ENCODE measurements around the gene HES4. TPM values are rescaled to one million over a fixed set of nuclear protein-coding genes. Genes with fewer than 3 reads are reported as not detected.

HES4 gene
- total and polyA plus RNA-seq, 2 donors (not counting 3 experiments of a cell fraction or from before 2014, with no cell fraction given), result 30.5 to 37.6 TPM

DNA sequence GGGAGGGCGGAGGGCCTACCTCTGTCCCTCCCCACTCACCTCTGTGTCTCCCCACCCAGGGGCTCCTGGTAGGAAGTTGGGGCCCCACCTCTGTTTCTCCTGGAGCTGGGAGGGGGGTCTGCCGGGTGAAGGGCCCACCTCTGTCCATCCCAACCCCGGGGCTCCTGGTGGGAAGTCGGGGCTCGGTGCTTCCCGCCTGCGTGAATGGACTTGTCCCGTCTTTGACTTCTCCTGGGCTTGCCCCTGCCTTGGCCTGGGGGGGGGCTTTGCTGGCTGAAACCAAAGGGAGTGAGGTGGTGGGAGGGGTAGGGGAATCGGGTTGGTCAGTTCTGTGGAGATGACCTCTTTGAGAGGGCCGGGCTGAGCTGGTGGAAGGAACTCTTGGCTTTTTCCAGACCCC is 25.8 kb upstream of the HES4 start:
- intact Hi-C loops (cut with micrococcal nuclease) (no loop called here), dilution Hi-C loops (cut with MboI; ENCODE audit: extremely low pct_ligation_motif_present, low sequenced_read_pairs) (no loop called here)
- no peak overlapping the region for H3K4me2 ChIP-seq (ENCODE audit: insufficient read depth, low read length)
- no peaks in the 10 kb centered on the region for H4K20me1 ChIP-seq (replicated peaks; ENCODE audit: control insufficient read depth, extremely low read depth, insufficient read depth, low read length)
- H3K27me3 ChIP-seq (ENCODE audit: control insufficient read depth in 2 of 2, insufficient read depth in 2 of 2, low read length in 2 of 2), result no peaks in the 10 kb centered on the region
- no peak overlapping the region for H3K4me3 ChIP-seq (replicated peaks in 1 of 3; ENCODE audit: insufficient read depth in 1 of 3, low read depth in 1 of 3, low read length in 3 of 3)
- FAIRE-seq (no peak), DNase-seq (ENCODE audit: low read depth, low spot score) (no peak)
- ChIA-PET CTCF (interaction anchor here (0.9 to 1.6 kb wide), 3 partner anchors 24 to 41 kb away, joined by 3 to 5 read pairs (median 3); no protein-coding TSS in a partner anchor), POLR2A (no interaction called here)
- no peaks in the 10 kb centered on the region for H3K36me3 ChIP-seq (ENCODE audit: control insufficient read depth in 2 of 2, extremely low read depth in 1 of 2, insufficient read depth in 2 of 2, low read length in 2 of 2)
- no peaks in the 10 kb centered on the region for H3K79me2 ChIP-seq (ENCODE audit: control insufficient read depth, insufficient read depth, low read length)
- no peak overlapping the region for H3K27ac ChIP-seq (ENCODE audit: insufficient read depth, low read depth, low read length)
- no peak overlapping the region for H3K9ac ChIP-seq (replicated peaks; ENCODE audit: extremely low read depth, insufficient read depth, low read length)
- peaks cover 16% of the 10 kb centered on the region for H3K4me1 ChIP-seq (ENCODE audit: control insufficient read depth, extremely low read depth, insufficient read depth, low read length)
- TF ChIP-seq GATA2 (IDR thresholded peaks at IDR 0.05; ENCODE audit: insufficient read depth, insufficient read length, low read depth, low read length) (no peak), POLR2AphosphoS5 (IDR thresholded peaks at IDR 0.05; ENCODE audit: insufficient read depth, low read depth, low read length) (no peak), EZH2 (IDR thresholded peaks at IDR 0.05; ENCODE audit: borderline replicate concordance, low read depth, low read length, severe bottlenecking) (no peak), MYC (IDR thresholded peaks at IDR 0.05; ENCODE audit: low read depth, low read length) (no peak), JUN (IDR thresholded peaks at IDR 0.05; ENCODE audit: borderline replicate concordance, insufficient read depth, insufficient read length, low read depth) (no peak), FOS (IDR thresholded peaks at IDR 0.05; ENCODE audit: borderline replicate concordance, insufficient read depth, low read length) (no peak), POLR2A (IDR thresholded peaks at IDR 0.05; ENCODE audit: low read depth, low read length) (no peak)
- TF ChIP-seq, protein P1, sequence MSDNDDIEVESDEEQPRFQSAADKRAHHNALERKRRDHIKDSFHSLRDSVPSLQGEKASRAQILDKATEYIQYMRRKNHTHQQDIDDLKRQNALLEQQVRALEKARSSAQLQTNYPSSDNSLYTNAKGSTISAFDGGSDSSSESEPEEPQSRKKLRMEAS (IDR thresholded peaks at IDR 0.05; ENCODE audit: insufficient read depth, insufficient read length), result no peak
- TF ChIP-seq, protein P2, sequence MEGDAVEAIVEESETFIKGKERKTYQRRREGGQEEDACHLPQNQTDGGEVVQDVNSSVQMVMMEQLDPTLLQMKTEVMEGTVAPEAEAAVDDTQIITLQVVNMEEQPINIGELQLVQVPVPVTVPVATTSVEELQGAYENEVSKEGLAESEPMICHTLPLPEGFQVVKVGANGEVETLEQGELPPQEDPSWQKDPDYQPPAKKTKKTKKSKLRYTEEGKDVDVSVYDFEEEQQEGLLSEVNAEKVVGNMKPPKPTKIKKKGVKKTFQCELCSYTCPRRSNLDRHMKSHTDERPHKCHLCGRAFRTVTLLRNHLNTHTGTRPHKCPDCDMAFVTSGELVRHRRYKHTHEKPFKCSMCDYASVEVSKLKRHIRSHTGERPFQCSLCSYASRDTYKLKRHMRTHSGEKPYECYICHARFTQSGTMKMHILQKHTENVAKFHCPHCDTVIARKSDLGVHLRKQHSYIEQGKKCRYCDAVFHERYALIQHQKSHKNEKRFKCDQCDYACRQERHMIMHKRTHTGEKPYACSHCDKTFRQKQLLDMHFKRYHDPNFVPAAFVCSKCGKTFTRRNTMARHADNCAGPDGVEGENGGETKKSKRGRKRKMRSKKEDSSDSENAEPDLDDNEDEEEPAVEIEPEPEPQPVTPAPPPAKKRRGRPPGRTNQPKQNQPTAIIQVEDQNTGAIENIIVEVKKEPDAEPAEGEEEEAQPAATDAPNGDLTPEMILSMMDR (IDR thresholded peaks at IDR 0.05; ENCODE audit: extremely low read depth in 1 of 2, insufficient read depth in 1 of 2, low read depth in 1 of 2, low read length in 2 of 2), result no peak
- no TSS peak for BruUV-seq (replicated peaks)
- H3K9me1 ChIP-seq (replicated peaks; ENCODE audit: control insufficient read depth, extremely low read depth, insufficient read depth, low read length), result no peaks in the 10 kb centered on the region
- no peaks in the 10 kb centered on the region for H3K9me3 ChIP-seq (replicated peaks; ENCODE audit: control insufficient read depth, insufficient read depth, low read length)
- H2AFZ ChIP-seq (ENCODE audit: low read depth, low read length), result no peak overlapping the region
